Ectodermal cell (in vitro differentiated cells): ENCODE results near the gene HSD17B4. TPM values are rescaled to one million over a fixed set of nuclear protein-coding genes. Genes with fewer than 3 reads are reported as not detected.

Source experiments
- H3K27ac ChIP-seq: 2 replicates; pipeline ENCODE4 v1.7.0; 2013; ENCODE audit warnings: mild to moderate bottlenecking, low read depth, low read length; ENCODE audit not compliant: insufficient read depth, poor library complexity, severe bottlenecking
- H3K27me3 ChIP-seq: 2 replicates; pipeline ENCODE4 v1.7.0; 2013; ENCODE audit warnings: mild to moderate bottlenecking, low read length; ENCODE audit not compliant: insufficient read depth, control insufficient read depth, poor library complexity, severe bottlenecking
- H3K36me3 ChIP-seq: one replicate; pipeline ENCODE4 v1.7.0; 2013; ENCODE audit warnings: low read length; ENCODE audit not compliant: control insufficient read depth, insufficient read depth
- H3K4me1 ChIP-seq: one replicate; pipeline ENCODE4 v1.7.0; 2013; ENCODE audit warnings: low read length; ENCODE audit not compliant: control insufficient read depth, insufficient read depth
- H3K4me3 ChIP-seq: 2 replicates; pipeline ENCODE4 v1.7.0; 2013; ENCODE audit warnings: low read depth, low read length, control low read depth; ENCODE audit not compliant: insufficient read depth
- H3K9me3 ChIP-seq: 2 replicates; pipeline ENCODE4 v1.7.0; 2013; ENCODE audit warnings: mild to moderate bottlenecking, low read length, moderate library complexity; ENCODE audit not compliant: control insufficient read depth
- WGBS, 2 experiments: methylation state at CpG; one replicate each; pipeline ENCODE4 v1.1.7; 2013; ENCODE audit warnings: missing lambda C conversion rate in 2 of 2; 5-methylcytosine and 5-hydroxymethylcytosine counted together
- polyA plus RNA-seq, 4 experiments: library from polyadenylated mRNA; stranded (reverse); fragments of 50-300 nt; gene quantifications; one replicate each; pipeline ENCODE4 v1.2.3, GENCODE V29; 2013

The HSD17B4 gene, protein sequence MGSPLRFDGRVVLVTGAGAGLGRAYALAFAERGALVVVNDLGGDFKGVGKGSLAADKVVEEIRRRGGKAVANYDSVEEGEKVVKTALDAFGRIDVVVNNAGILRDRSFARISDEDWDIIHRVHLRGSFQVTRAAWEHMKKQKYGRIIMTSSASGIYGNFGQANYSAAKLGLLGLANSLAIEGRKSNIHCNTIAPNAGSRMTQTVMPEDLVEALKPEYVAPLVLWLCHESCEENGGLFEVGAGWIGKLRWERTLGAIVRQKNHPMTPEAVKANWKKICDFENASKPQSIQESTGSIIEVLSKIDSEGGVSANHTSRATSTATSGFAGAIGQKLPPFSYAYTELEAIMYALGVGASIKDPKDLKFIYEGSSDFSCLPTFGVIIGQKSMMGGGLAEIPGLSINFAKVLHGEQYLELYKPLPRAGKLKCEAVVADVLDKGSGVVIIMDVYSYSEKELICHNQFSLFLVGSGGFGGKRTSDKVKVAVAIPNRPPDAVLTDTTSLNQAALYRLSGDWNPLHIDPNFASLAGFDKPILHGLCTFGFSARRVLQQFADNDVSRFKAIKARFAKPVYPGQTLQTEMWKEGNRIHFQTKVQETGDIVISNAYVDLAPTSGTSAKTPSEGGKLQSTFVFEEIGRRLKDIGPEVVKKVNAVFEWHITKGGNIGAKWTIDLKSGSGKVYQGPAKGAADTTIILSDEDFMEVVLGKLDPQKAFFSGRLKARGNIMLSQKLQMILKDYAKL
- 193 TPM for polyA plus RNA-seq (2013, experiment 1 of 4)
- polyA plus RNA-seq (2013, experiment 2 of 4) = 206 TPM
- 179 TPM for polyA plus RNA-seq (2013, experiment 3 of 4)
- polyA plus RNA-seq (2013, experiment 4 of 4) = 170 TPM

DNA sequence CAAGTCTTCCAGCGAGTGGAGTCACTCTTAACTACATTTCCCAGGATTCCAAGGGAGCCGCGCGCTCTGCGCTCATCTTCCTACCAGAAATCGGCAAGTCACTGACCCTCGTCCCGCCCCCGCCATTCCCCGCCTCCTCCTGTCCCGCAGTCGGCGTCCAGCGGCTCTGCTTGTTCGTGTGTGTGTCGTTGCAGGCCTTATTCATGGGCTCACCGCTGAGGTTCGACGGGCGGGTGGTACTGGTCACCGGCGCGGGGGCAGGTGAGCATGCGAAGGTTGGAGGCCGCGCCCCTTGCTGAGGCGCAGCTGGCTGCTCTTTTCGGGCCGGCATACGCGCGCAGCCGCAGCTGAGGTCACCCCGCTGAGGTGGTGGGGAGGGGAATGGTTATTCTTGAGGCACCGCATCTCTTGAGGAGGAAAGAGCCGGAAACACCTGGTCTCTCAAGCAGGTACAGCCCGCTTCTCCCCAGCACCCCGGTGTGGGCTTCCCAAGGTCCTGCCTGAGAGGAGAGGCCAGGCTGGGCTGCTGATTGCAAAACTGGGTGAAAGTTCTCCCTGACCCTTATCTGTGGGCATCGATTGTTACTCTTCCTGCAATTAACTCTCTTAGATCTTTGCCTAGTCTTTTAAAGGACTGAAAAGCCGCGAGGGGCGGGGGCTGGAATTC lies at the start of gene HSD17B4:
Gene HSD17B4, plus strand, starts transcription at position 125 of the 667 bp plus-strand sequence. Its CDS starts 79 bp downstream, at position 204.
- 0% methylated on average over 42 of the region's 42 CpGs for WGBS, 2 experiments
- Histone ChIP-seq H3K27ac (peak within 1 kb of the TSS; percentile 83), H3K4me1 (peaks cover 4% of the 10 kb centered on the region), H3K4me3 (peak within 1 kb of the TSS; percentile 70), H3K36me3 (no peaks in the 10 kb centered on the region), H3K9me3 (peaks cover 3% of the 10 kb centered on the region), H3K27me3 (no peaks in the 10 kb centered on the region)

DNA sequence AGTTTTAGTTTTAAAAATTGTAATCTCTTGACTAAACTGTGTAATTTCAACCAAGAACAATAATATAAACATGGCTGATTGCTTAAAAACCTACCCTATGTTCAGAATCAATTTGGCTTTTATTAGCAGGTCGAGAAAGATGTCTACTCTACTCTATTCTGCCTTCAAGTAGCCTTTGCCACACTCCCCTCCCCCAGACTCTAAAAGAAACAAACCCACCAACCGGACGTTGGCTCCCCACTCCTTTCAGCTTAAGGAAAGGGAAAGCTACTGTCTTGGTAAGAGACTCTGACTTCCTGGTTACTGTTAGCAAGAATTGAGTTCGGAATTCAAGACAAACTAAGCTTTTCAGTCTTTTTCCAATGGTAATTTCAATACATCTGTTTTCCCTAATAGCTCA lies 49.7 kb upstream of the HSD17B4 start:
- WGBS, 2 experiments = 45 to 49% methylated on average over 4 of the region's 4 CpGs
- H3K27ac ChIP-seq = no peak overlapping the region

DNA sequence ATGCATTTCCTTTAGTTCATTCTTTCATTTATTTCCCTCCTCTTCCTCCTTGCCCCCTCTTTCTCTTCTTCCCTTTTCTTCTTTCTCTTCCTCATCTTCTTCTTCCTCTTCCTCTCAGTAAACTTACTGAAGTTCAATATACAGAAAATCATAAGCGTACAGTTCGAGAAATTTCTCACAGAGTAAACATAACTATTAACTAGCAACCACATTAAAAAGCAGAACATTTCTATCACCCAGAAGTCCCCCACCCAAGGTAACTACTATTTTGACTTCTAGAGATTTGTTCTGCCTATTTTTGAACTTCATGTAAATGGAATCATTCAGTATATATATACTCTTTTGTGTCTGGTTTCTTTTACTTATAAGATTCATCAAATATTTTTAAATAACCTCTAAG lies 48.3 kb upstream of the HSD17B4 start:
- H3K36me3 ChIP-seq = no peaks in the 10 kb centered on the region
- H3K9me3 ChIP-seq = no peaks in the 10 kb centered on the region
- H3K4me3 ChIP-seq = no peak overlapping the region
- no peak overlapping the region for H3K27ac ChIP-seq
- WGBS, 2 experiments = 81 to 94% methylated on average over 2 of the region's 2 CpGs
- H3K27me3 ChIP-seq = no peaks in the 10 kb centered on the region
- H3K4me1 ChIP-seq = no peaks in the 10 kb centered on the region

More for the DNA sequence above, 49.7 kb upstream of the HSD17B4 start:
- no peaks in the 10 kb centered on the region for H3K36me3 ChIP-seq
- H3K9me3 ChIP-seq = no peaks in the 10 kb centered on the region
- no peak overlapping the region for H3K4me3 ChIP-seq
- H3K27me3 ChIP-seq = no peaks in the 10 kb centered on the region
- no peaks in the 10 kb centered on the region for H3K4me1 ChIP-seq

DNA sequence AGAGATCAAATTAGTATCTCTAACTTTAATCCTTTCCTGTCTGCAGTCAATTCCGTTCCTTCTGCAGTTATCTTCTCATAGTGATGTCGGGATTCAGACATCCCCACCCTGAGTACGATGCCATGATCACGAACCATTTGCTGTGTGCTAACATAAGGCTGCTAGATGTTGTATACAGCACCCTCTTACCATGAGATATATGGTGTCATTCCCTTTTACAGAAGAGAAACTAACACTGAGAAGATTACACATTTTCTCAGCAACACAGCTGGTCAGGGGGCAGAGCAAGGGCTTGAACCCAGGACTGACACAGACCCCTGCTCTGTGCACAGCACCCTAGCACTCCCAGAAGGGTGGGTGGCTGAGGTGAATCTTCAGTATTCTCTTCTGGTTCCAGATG lies 46.9 kb upstream of the HSD17B4 start:
- Histone ChIP-seq H3K27me3 (no peaks in the 10 kb centered on the region), H3K4me1 (no peaks in the 10 kb centered on the region), H3K4me3 (no peak overlapping the region), H3K36me3 (no peaks in the 10 kb centered on the region), H3K9me3 (no peaks in the 10 kb centered on the region), H3K27ac (no peak overlapping the region)
- WGBS, 2 experiments = 88 to 92% methylated on average over 4 of the region's 4 CpGs

DNA sequence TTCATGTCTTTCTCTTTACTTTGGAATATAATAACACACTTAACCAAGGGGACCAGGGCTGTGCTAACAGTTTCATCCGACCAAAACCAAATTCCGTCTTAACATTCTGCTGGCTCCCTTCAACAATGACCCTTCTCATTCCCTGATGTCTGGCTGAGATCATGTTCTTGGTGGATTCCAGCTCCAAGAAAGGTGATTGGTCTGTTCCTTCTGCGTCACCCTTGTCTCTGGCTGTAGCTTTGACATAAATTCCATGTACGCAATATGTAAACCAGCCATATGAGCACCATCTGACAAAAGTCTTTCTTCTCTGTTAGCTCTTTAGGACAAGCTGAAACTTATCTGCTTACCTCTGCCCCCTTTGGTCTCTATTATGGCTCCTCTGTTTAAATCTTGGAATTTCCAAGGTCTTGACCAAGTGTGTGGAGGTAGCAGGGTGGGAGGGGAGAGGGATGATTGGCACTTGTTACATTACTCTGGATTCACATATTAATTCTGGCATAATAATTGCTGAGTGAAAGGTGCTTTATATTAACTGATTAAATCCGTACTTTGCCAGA lies 45.7 kb upstream of the HSD17B4 start:
- Histone ChIP-seq H3K27me3 (no peaks in the 10 kb centered on the region), H3K9me3 (no peaks in the 10 kb centered on the region), H3K27ac (no peak overlapping the region), H3K36me3 (no peaks in the 10 kb centered on the region), H3K4me1 (no peaks in the 10 kb centered on the region), H3K4me3 (no peak overlapping the region)
- WGBS, 2 experiments = 91 to 95% methylated on average over 5 of the region's 5 CpGs

DNA sequence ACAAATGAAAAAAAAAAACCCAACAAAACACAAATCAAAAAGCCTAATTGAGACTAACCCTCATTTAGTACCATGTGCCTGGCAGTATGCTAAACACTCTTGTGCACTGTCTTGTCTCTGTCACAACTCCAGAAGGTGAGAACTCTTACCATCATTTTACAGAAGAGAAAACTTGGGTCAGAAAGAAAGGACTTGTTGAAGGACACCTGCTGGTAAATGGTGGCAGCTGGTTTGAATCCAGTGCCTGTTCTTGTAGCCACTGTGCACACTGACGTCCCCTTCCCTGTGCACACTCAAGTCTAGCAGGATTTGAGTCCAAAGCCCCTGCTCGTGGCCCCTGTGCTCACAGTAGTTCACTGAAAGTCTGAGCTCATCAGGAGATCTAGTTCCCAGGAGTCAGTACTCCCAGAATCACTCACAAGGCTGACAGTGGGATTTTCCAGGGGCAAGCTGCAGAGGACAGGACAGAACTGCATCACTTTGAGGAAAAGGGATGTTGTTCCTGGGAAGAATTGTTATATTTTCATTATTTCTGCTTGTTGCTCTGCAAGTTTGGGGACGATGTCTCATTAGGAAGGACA lies 43.0 kb upstream of the HSD17B4 start:
- Histone ChIP-seq H3K4me3 (no peak overlapping the region), H3K27ac (no peak overlapping the region), H3K9me3 (no peaks in the 10 kb centered on the region), H3K4me1 (no peaks in the 10 kb centered on the region), H3K36me3 (no peaks in the 10 kb centered on the region), H3K27me3 (no peaks in the 10 kb centered on the region)
- 83 to 85% methylated on average over 3 of the region's 3 CpGs for WGBS, 2 experiments

DNA sequence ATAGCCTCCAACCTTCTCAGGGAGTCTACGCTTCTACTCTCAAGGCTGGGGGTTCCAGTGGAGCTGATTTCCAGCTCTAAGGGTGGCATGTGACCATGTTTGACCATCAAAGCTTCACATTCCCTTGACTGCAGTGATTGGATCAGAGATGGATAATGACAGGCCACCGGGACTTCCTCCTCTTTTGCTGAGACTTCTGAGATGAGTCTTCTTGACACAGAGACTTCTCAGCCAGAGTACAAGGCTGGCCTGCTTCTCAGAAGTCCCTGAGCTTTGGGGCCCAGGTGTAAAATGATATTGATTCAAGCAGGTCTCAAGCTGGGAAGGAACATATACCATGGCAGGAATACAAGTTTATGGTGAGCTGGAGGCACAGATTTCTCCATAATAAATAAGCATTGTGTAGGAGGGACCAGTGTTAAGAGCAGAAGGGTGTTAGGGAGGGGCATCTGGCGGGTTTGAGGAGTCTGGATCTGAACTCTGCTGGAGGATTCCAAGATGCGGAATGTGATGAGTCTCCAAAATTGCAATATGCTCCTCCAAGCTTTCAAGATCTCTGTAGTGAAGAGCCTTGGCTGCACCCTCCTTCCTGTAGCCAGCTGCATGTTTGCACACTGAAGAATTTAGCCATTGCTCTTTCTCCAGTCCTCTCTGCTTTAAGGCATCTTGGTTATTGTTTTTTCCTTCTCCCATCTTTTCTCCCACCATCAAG lies 41.7 kb upstream of the HSD17B4 start:
- 91 to 96% methylated on average over 4 of the region's 4 CpGs for WGBS, 2 experiments
- Histone ChIP-seq H3K9me3 (no peaks in the 10 kb centered on the region), H3K4me3 (no peak overlapping the region), H3K4me1 (no peaks in the 10 kb centered on the region), H3K27ac (no peak overlapping the region), H3K27me3 (no peaks in the 10 kb centered on the region), H3K36me3 (no peaks in the 10 kb centered on the region)

DNA sequence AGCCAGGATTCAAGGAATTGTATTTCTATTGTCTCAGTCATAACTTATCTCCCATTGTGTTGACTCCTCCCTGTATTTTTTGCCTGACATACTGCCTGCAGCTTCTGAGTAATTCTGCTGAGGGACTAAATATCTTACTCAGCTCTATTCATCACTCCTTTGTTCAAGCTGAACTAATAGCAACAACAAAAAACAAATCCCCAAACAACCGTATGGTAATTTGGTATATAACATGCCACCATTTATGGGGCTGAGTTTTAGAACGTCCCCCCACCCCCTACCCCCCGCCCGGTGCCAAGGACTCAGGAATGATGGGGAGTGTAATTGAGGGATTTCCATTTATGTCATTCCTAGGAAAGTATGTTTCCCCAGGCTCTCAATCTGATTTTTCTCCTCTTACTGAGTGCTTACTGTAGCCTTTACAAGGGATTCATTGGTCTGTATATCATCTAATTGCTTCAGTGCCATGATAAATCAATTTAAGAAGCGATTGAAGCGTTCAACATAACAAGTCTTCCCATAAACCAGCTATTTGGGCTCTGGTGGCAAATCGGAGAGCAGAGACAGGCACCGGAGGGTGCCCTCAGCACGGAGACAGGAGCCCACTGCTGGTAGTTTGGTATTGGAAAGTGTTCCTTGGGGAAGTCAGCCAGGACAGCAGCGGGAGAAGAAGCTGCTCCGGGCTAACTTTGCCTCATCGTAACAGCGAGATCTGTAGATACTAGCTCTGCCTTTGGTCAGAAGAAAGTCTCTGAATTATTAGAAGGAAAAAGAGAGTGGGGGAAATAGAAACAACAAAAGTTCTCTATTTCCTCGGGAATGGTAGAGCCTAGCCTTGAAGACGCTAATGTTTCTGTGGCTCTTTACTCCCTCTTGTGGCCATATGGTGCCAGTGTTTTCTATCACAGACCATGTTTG lies 40.7 kb upstream of the HSD17B4 start:
- Histone ChIP-seq H3K4me1 (no peaks in the 10 kb centered on the region), H3K9me3 (no peaks in the 10 kb centered on the region), H3K27ac (no peak overlapping the region), H3K4me3 (peak overlapping the region; percentile 51), H3K36me3 (no peaks in the 10 kb centered on the region), H3K27me3 (no peaks in the 10 kb centered on the region)
- WGBS, 2 experiments = 3 to 10% methylated on average over 11 to 12 of the region's 15 CpGs
